Lung (tissue), 12 donors: ENCODE results near the gene CDS1. TPM values are rescaled to one million over a fixed set of nuclear protein-coding genes. Genes with fewer than 3 reads are reported as not detected.
A peak's percentile ranks its signal among the peaks of the same experiment; 100 is the strongest.
"Not testable (repeated sequence)": the region's sequence is repeated elsewhere in the genome, so short reads cannot be mapped to it uniquely, and the experiment has no call there.

Source experiments
- ATAC-seq: fragments of 200-7000 bp; cut with Tn5 transposase; one replicate; pipeline ENCODE4 v1.9.1; 2020; ENCODE audit warnings: moderate number of reproducible peaks; ENCODE audit not compliant: insufficient read depth, low FRiP score
- DNase-seq, 3 donors: peaks; one replicate each; pipeline ENCODE4 v3.0.0-alpha.2; 2013 to 2017
- H3K27ac ChIP-seq, 2 donors: one replicate each; pipeline ENCODE4 v1.5.1; 2013; ENCODE audit warnings: mild to moderate bottlenecking in 2 of 2, moderate library complexity in 2 of 2, control low read depth in 1 of 2, inconsistent platforms in 1 of 2, low read depth in 1 of 2, low read length in 1 of 2
- H3K27me3 ChIP-seq, 3 donors: one replicate each; pipeline ENCODE4 v1.5.1; 2013; ENCODE audit warnings: low read length in 2 of 3; ENCODE audit not compliant: control insufficient read depth in 3 of 3, insufficient read depth in 3 of 3
- H3K36me3 ChIP-seq, 4 donors: one replicate each; pipeline ENCODE4 v1.5.1; 2013; ENCODE audit warnings: low read length in 4 of 4, mild to moderate bottlenecking in 1 of 4, moderate library complexity in 1 of 4; ENCODE audit not compliant: control insufficient read depth in 4 of 4, insufficient read depth in 4 of 4
- H3K4me1 ChIP-seq, 5 donors: one replicate each; pipeline ENCODE4 v1.5.1; 2013; ENCODE audit warnings: low read length in 5 of 5, mild to moderate bottlenecking in 2 of 5, moderate library complexity in 1 of 5; ENCODE audit not compliant: control insufficient read depth in 5 of 5, insufficient read depth in 5 of 5
- H3K4me3 ChIP-seq: one replicate; pipeline ENCODE4 v1.5.1; 2013; ENCODE audit warnings: mild to moderate bottlenecking, control low read depth, moderate library complexity
- H3K9ac ChIP-seq, 2 donors: one replicate each; pipeline ENCODE4 v1.5.1; 2013; ENCODE audit warnings: low read length in 2 of 2, control low read depth in 1 of 2; ENCODE audit not compliant: insufficient read depth in 1 of 2
- H3K9me3 ChIP-seq, 4 donors: one replicate each; pipeline ENCODE4 v1.5.1; 2013; ENCODE audit warnings: low read length in 3 of 4, mild to moderate bottlenecking in 1 of 4, moderate library complexity in 1 of 4; ENCODE audit not compliant: control insufficient read depth in 4 of 4, insufficient read depth in 3 of 4
- CTCF ChIP-seq: IDR thresholded peaks from 2 replicates; pipeline ENCODE4 v1.5.1; 2012; ENCODE audit warnings: mild to moderate bottlenecking; ENCODE audit errors: control extremely low read depth, extremely low read depth
- WGBS, 2 donors: extraction: QIAGEN DNeasy Blood & Tissue Kit; methylation state at CpG; one replicate each; pipeline ENCODE4 v1.1.7; 2013; 5-methylcytosine and 5-hydroxymethylcytosine counted together
- polyA plus RNA-seq, 2 donors: library from polyadenylated mRNA; stranded (reverse); fragments of 200-250 nt; gene quantifications; one replicate each; pipeline ENCODE4 v1.2.1, GENCODE V29; 2013
- total RNA-seq, 2 donors: library from RNA; depleted of rRNA in 1 of 2; stranded (reverse); fragments of >200 nt in 1 of 2; gene quantifications; one replicate each; pipeline ENCODE4 v1.2.1, GENCODE V29; 2014 to 2021
- donor health status: control.
- donor health status: control.
- donor health status: Bipolar disorder and iron deficiency.
- donor health status: healthy.
- donor health status: DM: yes; HTN: yes; CAD: no.

CDS1 gene
- total and polyA plus RNA-seq, 4 donors: 10.7 to 32.7 (median 18.8) TPM

GRCh38 chr4:84678976-84679744 is 96.2 kb downstream of the CDS1 start:
- Histone ChIP-seq H3K9me3 (no peaks in the 10 kb centered on the region), H3K27ac (no peak overlapping the region), H3K4me1 (peaks cover 0 to 12% (median 4%) of the 10 kb centered on the region in 5 donors), H3K36me3 (peaks cover 19 to 52% (median 39%) of the 10 kb centered on the region in 4 donors), H3K4me3 (no peak overlapping the region), H3K9ac (no peak overlapping the region), H3K27me3 (no peaks in the 10 kb centered on the region)
- 90 to 94% methylated on average over 14 of the region's 14 CpGs for WGBS, 2 donors
- ATAC-seq (no peak), DNase-seq (no peak)
- no peak for TF ChIP-seq CTCF

GRCh38 chr4:84680956-84681355 is 98.0 kb downstream of the CDS1 start:
- Histone ChIP-seq H3K27me3 (no peaks in the 10 kb centered on the region), H3K36me3 (peaks cover 19 to 58% (median 35%) of the 10 kb centered on the region in 4 donors), H3K4me3 (no peak overlapping the region), H3K27ac (no peak overlapping the region), H3K4me1 (peaks cover 0 to 12% (median 4%) of the 10 kb centered on the region in 5 donors), H3K9me3 (no peaks in the 10 kb centered on the region), H3K9ac (no peak overlapping the region)
- DNase-seq: no peak
- WGBS, 2 donors: 61 to 69% methylated on average over 4 of the region's 4 CpGs
- no peak for ATAC-seq
- no peak for TF ChIP-seq CTCF

- ATAC-seq (peak; percentile 74), DNase-seq (peak in 2 of 3 donors; percentile 18 to 52)
- Histone ChIP-seq H3K27ac (peak overlapping the region in 1 of 2 donors; percentile 64), H3K27me3 (no peaks in the 10 kb centered on the region), H3K9me3 (peaks cover 0 to 2% (median 0%) of the 10 kb centered on the region in 4 donors), H3K36me3 (peaks cover 19 to 54% (median 34%) of the 10 kb centered on the region in 4 donors), H3K9ac (no peak overlapping the region), H3K4me1 (peaks cover 0 to 12% (median 4%) of the 10 kb centered on the region in 5 donors), H3K4me3 (no peak overlapping the region)
- WGBS, 2 donors: 62 to 76% methylated on average over 2 of the region's 2 CpGs
- TF ChIP-seq CTCF: no peak
Measured at GRCh38 chr4:84681486-84682274, 98.8 kb downstream of the CDS1 start.

- H3K4me1 ChIP-seq: peaks cover 0 to 12% (median 4%) of the 10 kb centered on the region in 5 donors
- peaks cover 16 to 54% (median 28%) of the 10 kb centered on the region in 4 donors for H3K36me3 ChIP-seq
- not testable (repeated sequence) for H3K27me3 ChIP-seq, H3K9me3 ChIP-seq, H3K9ac ChIP-seq, H3K4me3 ChIP-seq, H3K27ac ChIP-seq, ATAC-seq, DNase-seq
- 81 to 92% methylated on average over 4 of the region's 4 CpGs for WGBS, 2 donors
Measured at GRCh38 chr4:84682661-84683060, 99.7 kb downstream of the CDS1 start.
